GM12892 (cell line): ENCODE measurements around the gene FAM24A.

Source experiments
- POLR2A ChIP-seq: IDR thresholded peaks from 2 replicates; pipeline ENCODE4 v1.6.1; 2011; ENCODE audit warnings: low read depth, low read length, control low read depth
- POLR2AphosphoS5 ChIP-seq: IDR thresholded peaks from 2 replicates; pipeline ENCODE4 v1.6.1; 2011; ENCODE audit warnings: low read depth, low read length, control low read depth
- TAF1 ChIP-seq: IDR thresholded peaks from 2 replicates; pipeline ENCODE4 v1.6.1; 2011; ENCODE audit warnings: low read depth, mild to moderate bottlenecking, control low read depth, low read length, borderline replicate concordance

- TF ChIP-seq POLR2A, result no peak
- no peak for TF ChIP-seq POLR2AphosphoS5
- no peak for TF ChIP-seq TAF1
Observed at GRCh38 chr10:122863216-122864193, 46.9 kb upstream of the FAM24A start.
